GM12878 (cell line): Measurements from ENCODE around the gene SOX4. TPM values are rescaled to one million over a fixed set of nuclear protein-coding genes. Genes with fewer than 3 reads are reported as not detected.
A peak's percentile ranks its signal among the peaks of the same experiment; 100 is the strongest.

Source experiments
- ATAC-seq: fragments of 200-7000 bp; cut with Tn5 transposase; 3 replicates; pipeline ENCODE4 v1.9.1; 2020; ENCODE audit warnings: mild to moderate bottlenecking, moderate library complexity
- BruUV-seq: library from RNA; stranded (reverse); fragments of 400-500 nt; replicated peaks from 2 replicates; lab custom pipeline; 2021; lab: Mats Ljungman, UMichigan
- CTCF ChIA-PET: fragments of 300-600 bp; sonication (Branson Sonifier 250); formaldehyde crosslinking; extraction: SDS; loops from one replicate; lab custom pipeline; 2021; ENCODE audit warnings: inconsistent platforms; lab: Yijun Ruan, JAX
- POLR2A ChIA-PET: fragments of 350-600 bp; formaldehyde crosslinking; extraction: SDS; loops from one replicate; lab custom pipeline; 2021; ENCODE audit warnings: inconsistent platforms; lab: Charles Lee
- RAD21 ChIA-PET: fragments of 300-600 bp; sonication (Branson Sonifier 250); formaldehyde crosslinking; loops from one replicate; lab custom pipeline; 2023; ENCODE audit warnings: antibody characterized with exemption; ENCODE audit not compliant: unreplicated experiment; lab: Charles Lee
- SMC1A ChIA-PET: fragments of 300-600 bp; sonication (Branson Sonifier 250); formaldehyde crosslinking; loops from one replicate; lab custom pipeline; 2023; ENCODE audit not compliant: unreplicated experiment, uncharacterized antibody; lab: Charles Lee
- DNase-seq: peaks from one replicate; pipeline ENCODE4 v3.0.0-alpha.2; 2011; ENCODE audit warnings: low read depth, low spot score
- FAIRE-seq: peaks from 3 replicates; lab custom pipeline; 2011; peaks lifted over from hg19 to GRCh38; lab: Jason Lieb, UNC
- H2AFZ ChIP-seq: 2 replicates; pipeline ENCODE4 v1.6.0; 2011; ENCODE audit warnings: low read depth, low read length, control low read depth; ENCODE audit not compliant: control insufficient read depth
- H3K27ac ChIP-seq: 2 replicates; pipeline ENCODE4 v1.5.1; 2011; ENCODE audit warnings: control low read depth; ENCODE audit not compliant: control insufficient read depth, insufficient read depth
- H3K27me3 ChIP-seq, 2 experiments: replicated peaks in 1 of 2; 2 replicates each; pipeline versions ENCODE4 v1.6.0 to v1.6.1; 2011; ENCODE audit warnings: low read length in 1 of 2; ENCODE audit not compliant: control insufficient read depth in 2 of 2, insufficient read depth in 2 of 2
- H3K36me3 ChIP-seq, 2 experiments: 2 replicates each; pipeline ENCODE4 v1.5.1; 2011; ENCODE audit warnings: low read length in 1 of 2; ENCODE audit not compliant: control insufficient read depth in 2 of 2, insufficient read depth in 2 of 2
- H3K4me1 ChIP-seq: 2 replicates; pipeline ENCODE4 v1.6.1; 2011; ENCODE audit warnings: mild to moderate bottlenecking, low read length, moderate library complexity, mixed read lengths; ENCODE audit not compliant: control insufficient read depth, insufficient read depth
- H3K4me2 ChIP-seq: 2 replicates; pipeline ENCODE4 v1.6.0; 2011; ENCODE audit warnings: control low read depth; ENCODE audit not compliant: control insufficient read depth, insufficient read depth
- H3K4me3 ChIP-seq: fragments of 200-600 bp; sonication (generic); 2 replicates; pipeline ENCODE4 v1.5.1; 2016
- H3K79me2 ChIP-seq: 2 replicates; pipeline ENCODE4 v1.6.0; 2011; ENCODE audit warnings: low read length; ENCODE audit not compliant: control insufficient read depth, insufficient read depth
- H3K9ac ChIP-seq: 2 replicates; pipeline ENCODE4 v1.8.0; 2011; ENCODE audit warnings: low read length, control low read depth, mixed read lengths; ENCODE audit not compliant: control insufficient read depth, insufficient read depth
- H3K9me3 ChIP-seq: replicated peaks from 3 replicates; pipeline ENCODE4 v1.5.1; 2011; ENCODE audit warnings: mild to moderate bottlenecking, low read length; ENCODE audit not compliant: control insufficient read depth, insufficient read depth
- H4K20me1 ChIP-seq: 2 replicates; pipeline ENCODE4 v1.6.0; 2011; ENCODE audit not compliant: control insufficient read depth, insufficient read depth
- BHLHE40 ChIP-seq, 2 experiments: fragments of 450-650 bp in 1 of 2; IDR thresholded peaks; 2 replicates each; pipeline ENCODE4 v1.6.1; 2011 to 2017; ENCODE audit warnings: low read depth in 2 of 2, borderline replicate concordance in 1 of 2, improper control_type of control experiment in 1 of 2, low read length in 1 of 2, mild to moderate bottlenecking in 1 of 2
- CHD1 ChIP-seq: IDR thresholded peaks from 2 replicates; pipeline ENCODE4 v1.6.1; 2012; ENCODE audit warnings: low read depth, low read length, improper control_type of control experiment
- CHD2 ChIP-seq: IDR thresholded peaks from 2 replicates; pipeline ENCODE4 v1.6.1; 2011; ENCODE audit warnings: low read depth, low read length, improper control_type of control experiment, borderline replicate concordance
- CUX1 ChIP-seq: IDR thresholded peaks from 2 replicates; pipeline ENCODE4 v1.6.1; 2012; ENCODE audit warnings: improper control_type of control experiment, low read depth, low read length; ENCODE audit not compliant: insufficient replicate concordance
- DPF2 ChIP-seq: fragments of 450-650 bp; IDR thresholded peaks from 2 replicates; pipeline ENCODE4 v1.6.1; 2017; ENCODE audit warnings: mild to moderate bottlenecking
- JUNB ChIP-seq: IDR thresholded peaks from 2 replicates; pipeline ENCODE4 v1.6.1; 2016; ENCODE audit warnings: antibody characterized with exemption, mild to moderate bottlenecking
- NBN ChIP-seq: fragments of 450-650 bp; IDR thresholded peaks from 2 replicates; pipeline ENCODE4 v1.6.1; 2016
- NFIC ChIP-seq: IDR thresholded peaks from 2 replicates; pipeline ENCODE4 v1.6.1; 2012; ENCODE audit warnings: low read depth, mild to moderate bottlenecking, inconsistent platforms, low read length, moderate library complexity
- POLR2A ChIP-seq: IDR thresholded peaks from 2 replicates; pipeline ENCODE4 v1.6.1; 2011; ENCODE audit warnings: low read depth, mild to moderate bottlenecking, low read length
- SIN3A ChIP-seq: IDR thresholded peaks from 2 replicates; pipeline ENCODE4 v1.6.1; 2012; ENCODE audit warnings: low read depth, low read length, improper control_type of control experiment
- STAT1 ChIP-seq: fragments of 450-650 bp; conservative IDR thresholded peaks from 2 replicates; pipeline ENCODE4 v1.6.1; 2014; ENCODE audit warnings: antibody characterized with exemption, mild to moderate bottlenecking
- SUZ12 ChIP-seq: fragments of 200-600 bp; sonication (generic); IDR thresholded peaks from one replicate; pipeline ENCODE4 v1.6.1; 2018; ENCODE audit warnings: antibody characterized with exemption, mild to moderate bottlenecking; ENCODE audit not compliant: unreplicated experiment
- WRNIP1 ChIP-seq: IDR thresholded peaks from 2 replicates; pipeline ENCODE4 v1.6.1; 2011; ENCODE audit warnings: low read depth, low read length, improper control_type of control experiment, borderline replicate concordance
- WGBS: methylation state at CpG from one replicate; pipeline ENCODE4 v1.1.6; 2016; ENCODE audit warnings: low lambda C conversion rate; ENCODE audit not compliant: insufficient replicate concordance, insufficient coverage; ENCODE audit errors: missing lambda C conversion rate; 5-methylcytosine and 5-hydroxymethylcytosine counted together
- in situ Hi-C: fragments of 300-500 bp; cut with MboI; formaldehyde crosslinking; loops from 9 replicates; pipeline ENCODE4 v1.14.3; 2018; ENCODE audit warnings: mixed read lengths
- intact Hi-C: fragments of 100-400 bp; cut with micrococcal nuclease; formaldehyde crosslinking; loops from one replicate; pipeline ENCODE4 v1.14.2; 2022; ENCODE audit not compliant: unreplicated experiment
- polyA plus RNA-seq, 11 experiments: library from polyadenylated mRNA; depleted of rRNA in 4 of 11; unstranded in 6 of 11; stranded (reverse) in 5 of 11; fragments of >200 nt; fragmentation: Nextera tagmentation in 4 of 11; fragmentation: Illumina TruSeq in 1 of 11; extraction: Ambion mirVana in 4 of 11; extraction: Trizol in 1 of 11; gene quantifications; 1 replicate in 1 of 11; 2 replicates in 10 of 11; pipeline versions ENCODE4 v1.2.1 to v1.2.3, GENCODE V29; 2011 to 2016; ENCODE audit warnings: inconsistent platforms in 2 of 11, missing spikeins in 2 of 11, low read depth in 1 of 11
- total RNA-seq, 4 experiments: library from RNA; depleted of rRNA in 3 of 4; stranded (reverse); fragments of >200 nt in 3 of 4; fragmentation: Illumina TruSeq in 1 of 4; extraction: Trizol in 1 of 4; gene quantifications; 2 replicates each; pipeline versions ENCODE4 v1.2.1 to v1.2.3, GENCODE V29; 2013 to 2021
- TF ChIP-seq, protein P1 (sequence below): IDR thresholded peaks from 2 replicates; pipeline ENCODE4 v1.6.1; 2011; ENCODE audit warnings: low read depth, mild to moderate bottlenecking, low read length, moderate library complexity, borderline replicate concordance; ENCODE audit errors: extremely low read depth
- TF ChIP-seq, protein P2 (sequence below): fragments of 450-650 bp; conservative IDR thresholded peaks from 2 replicates; pipeline ENCODE4 v1.6.1; 2017; ENCODE audit warnings: mild to moderate bottlenecking, moderate library complexity

SOX4 gene
- total and polyA plus RNA-seq, 10 of the 15 experiments (the other 5 are each of a cell fraction or from before 2014, with no cell fraction given), result 16.8 to 119 (median 26.5) TPM

- RAD21 ChIA-PET, result interaction anchor here (0.6 to 7.0 kb wide), 7 partner anchors 8 to 1032 kb away, joined by 3 to 57 read pairs (median 3); no protein-coding TSS in a partner anchor
- Histone ChIP-seq H3K4me2 (peak overlapping the region; percentile 88), H3K27me3 (no peaks in the 10 kb centered on the region), H4K20me1 (no peaks in the 10 kb centered on the region), H3K27ac (peak overlapping the region; percentile 89), H3K4me1 (0 out of 2 replicates have a peak, but pooled peaks cover 5% of the 10 kb centered on the region), H3K36me3 (no peaks in the 10 kb centered on the region), H3K9me3 (no peaks in the 10 kb centered on the region; the same call in 2 of the 3 replicates), H3K79me2 (peaks cover 51% of the 10 kb centered on the region), H3K4me3 (peak overlapping the region; percentile 88), H3K9ac (peak overlapping the region; percentile 90), H2AFZ (peak overlapping the region; percentile 90)
- in situ Hi-C loops, result loop anchor here (25.0 kb wide), 1 partner anchor 409 kb away; no protein-coding TSS in a partner anchor
- BruUV-seq, result TSS peak; percentile 80
- SMC1A ChIA-PET, result interaction anchor here (0.8 to 2.4 kb wide), 4 partner anchors 8 to 553 kb away, joined by 3 to 16 read pairs (median 7); no protein-coding TSS in a partner anchor
- DNase-seq, result no peak
- no peak for FAIRE-seq
- WGBS, result 3% methylated on average over 42 of the region's 43 CpGs
- CTCF ChIA-PET, result interaction anchor here (1.0 to 2.5 kb wide), 5 partner anchors 9 to 1141 kb away, joined by 3 to 9 read pairs (median 4); no protein-coding TSS in a partner anchor
- intact Hi-C loops, result loop anchor here (5.0 to 10.0 kb wide), 7 partner anchors 136 to 892 kb away; no protein-coding TSS in a partner anchor
- peak; percentile 41 for ATAC-seq
- POLR2A ChIA-PET, result interaction anchor here (0.6 to 0.8 kb wide), 4 partner anchors 550 to 1141 kb away, joined by 3 to 7 read pairs (median 4); no protein-coding TSS in a partner anchor
- TF ChIP-seq CHD2 (peak; percentile 63; the same call in 1 of the 2 replicates), DPF2 (peak; percentile 23), BHLHE40 (IDR thresholded peaks at IDR 0.05; ENCODE audit: borderline replicate concordance in 1 of 2, low read depth in 2 of 2, low read length in 1 of 2) (peak in 1 of 2 experiments; percentile 12; a peak in 2 of 4 replicates), WRNIP1 (0 out of 2 replicates have a peak, but pooled peaks have one; percentile 40), CUX1 (no peak), CHD1 (no peak), STAT1 (no peak), JUNB (no peak), POLR2A (peak; percentile 63), NFIC (0 out of 2 replicates have a peak, but pooled peaks have one; percentile 23), SIN3A (0 out of 2 replicates have a peak, but pooled peaks have one; percentile 26), SUZ12 (no peak), NBN (peak; percentile 81; the same call in 1 of the 2 replicates)
- TF ChIP-seq, protein P1, sequence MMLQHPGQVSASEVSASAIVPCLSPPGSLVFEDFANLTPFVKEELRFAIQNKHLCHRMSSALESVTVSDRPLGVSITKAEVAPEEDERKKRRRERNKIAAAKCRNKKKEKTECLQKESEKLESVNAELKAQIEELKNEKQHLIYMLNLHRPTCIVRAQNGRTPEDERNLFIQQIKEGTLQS, result no peak
- TF ChIP-seq, protein P2, sequence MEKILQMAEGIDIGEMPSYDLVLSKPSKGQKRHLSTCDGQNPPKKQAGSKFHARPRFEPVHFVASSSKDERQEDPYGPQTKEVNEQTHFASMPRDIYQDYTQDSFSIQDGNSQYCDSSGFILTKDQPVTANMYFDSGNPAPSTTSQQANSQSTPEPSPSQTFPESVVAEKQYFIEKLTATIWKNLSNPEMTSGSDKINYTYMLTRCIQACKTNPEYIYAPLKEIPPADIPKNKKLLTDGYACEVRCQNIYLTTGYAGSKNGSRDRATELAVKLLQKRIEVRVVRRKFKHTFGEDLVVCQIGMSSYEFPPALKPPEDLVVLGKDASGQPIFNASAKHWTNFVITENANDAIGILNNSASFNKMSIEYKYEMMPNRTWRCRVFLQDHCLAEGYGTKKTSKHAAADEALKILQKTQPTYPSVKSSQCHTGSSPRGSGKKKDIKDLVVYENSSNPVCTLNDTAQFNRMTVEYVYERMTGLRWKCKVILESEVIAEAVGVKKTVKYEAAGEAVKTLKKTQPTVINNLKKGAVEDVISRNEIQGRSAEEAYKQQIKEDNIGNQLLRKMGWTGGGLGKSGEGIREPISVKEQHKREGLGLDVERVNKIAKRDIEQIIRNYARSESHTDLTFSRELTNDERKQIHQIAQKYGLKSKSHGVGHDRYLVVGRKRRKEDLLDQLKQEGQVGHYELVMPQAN, result 0 out of 2 replicates have a peak, but pooled peaks have one; percentile 36
Observed at GRCh38 chr6:21596145-21596948, 2.8 kb downstream of the SOX4 start.
